Measurements from ENCODE around the gene FICD. TPM values are rescaled to one million over a fixed set of nuclear protein-coding genes. Genes with fewer than 3 reads are reported as not detected.

The FICD gene
- total RNA-seq, 4 donors from 2014 or later, result 5.6 to 7.2 (median 6.5) TPM

DNA sequence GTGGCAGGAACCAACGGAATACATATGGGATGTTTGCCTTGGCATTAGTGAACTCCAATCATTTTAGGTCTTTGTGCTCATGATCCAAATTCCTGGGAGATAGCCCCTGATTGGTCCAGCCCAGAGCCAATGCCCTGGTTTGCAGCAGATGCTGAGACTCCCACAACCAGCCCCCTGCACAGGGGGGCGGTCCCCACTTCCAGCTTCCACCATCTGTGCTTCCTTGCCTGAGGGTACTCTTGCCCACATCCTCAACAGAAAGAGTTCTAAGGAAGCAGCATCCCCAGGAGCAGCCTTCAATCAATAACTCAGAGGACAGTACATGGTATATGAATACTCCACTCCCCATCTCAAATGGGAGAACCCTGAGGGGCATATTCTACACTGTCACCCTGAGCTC is 39.7 kb upstream of the FICD start:
- intact Hi-C loops (cut with DNase I), result no loop called here
- H3K9me3 ChIP-seq, result no peaks in the 10 kb centered on the region
- no peaks in the 10 kb centered on the region for H3K36me3 ChIP-seq
- TF ChIP-seq POLR2A (IDR thresholded peaks at IDR 0.05; ENCODE audit: low read depth) (no peak), EP300 (IDR thresholded peaks at IDR 0.05) (no peak), POLR2AphosphoS5 (IDR thresholded peaks at IDR 0.05) (no peak)
- TF ChIP-seq, protein P1, sequence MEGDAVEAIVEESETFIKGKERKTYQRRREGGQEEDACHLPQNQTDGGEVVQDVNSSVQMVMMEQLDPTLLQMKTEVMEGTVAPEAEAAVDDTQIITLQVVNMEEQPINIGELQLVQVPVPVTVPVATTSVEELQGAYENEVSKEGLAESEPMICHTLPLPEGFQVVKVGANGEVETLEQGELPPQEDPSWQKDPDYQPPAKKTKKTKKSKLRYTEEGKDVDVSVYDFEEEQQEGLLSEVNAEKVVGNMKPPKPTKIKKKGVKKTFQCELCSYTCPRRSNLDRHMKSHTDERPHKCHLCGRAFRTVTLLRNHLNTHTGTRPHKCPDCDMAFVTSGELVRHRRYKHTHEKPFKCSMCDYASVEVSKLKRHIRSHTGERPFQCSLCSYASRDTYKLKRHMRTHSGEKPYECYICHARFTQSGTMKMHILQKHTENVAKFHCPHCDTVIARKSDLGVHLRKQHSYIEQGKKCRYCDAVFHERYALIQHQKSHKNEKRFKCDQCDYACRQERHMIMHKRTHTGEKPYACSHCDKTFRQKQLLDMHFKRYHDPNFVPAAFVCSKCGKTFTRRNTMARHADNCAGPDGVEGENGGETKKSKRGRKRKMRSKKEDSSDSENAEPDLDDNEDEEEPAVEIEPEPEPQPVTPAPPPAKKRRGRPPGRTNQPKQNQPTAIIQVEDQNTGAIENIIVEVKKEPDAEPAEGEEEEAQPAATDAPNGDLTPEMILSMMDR (IDR thresholded peaks at IDR 0.05), result no peak
- H3K4me3 ChIP-seq, result no peak overlapping the region
- peaks cover 0 to 27% (median 0%) of the 10 kb centered on the region in 4 donors for H3K27me3 ChIP-seq
- 63% methylated on average over 2 of the region's 2 CpGs for WGBS
- no peaks in the 10 kb centered on the region for H3K4me1 ChIP-seq
- no peak for DNase-seq (ENCODE audit: extremely low spot score)
- no peak overlapping the region for H3K27ac ChIP-seq (replicated peaks in 1 of 4)

DNA sequence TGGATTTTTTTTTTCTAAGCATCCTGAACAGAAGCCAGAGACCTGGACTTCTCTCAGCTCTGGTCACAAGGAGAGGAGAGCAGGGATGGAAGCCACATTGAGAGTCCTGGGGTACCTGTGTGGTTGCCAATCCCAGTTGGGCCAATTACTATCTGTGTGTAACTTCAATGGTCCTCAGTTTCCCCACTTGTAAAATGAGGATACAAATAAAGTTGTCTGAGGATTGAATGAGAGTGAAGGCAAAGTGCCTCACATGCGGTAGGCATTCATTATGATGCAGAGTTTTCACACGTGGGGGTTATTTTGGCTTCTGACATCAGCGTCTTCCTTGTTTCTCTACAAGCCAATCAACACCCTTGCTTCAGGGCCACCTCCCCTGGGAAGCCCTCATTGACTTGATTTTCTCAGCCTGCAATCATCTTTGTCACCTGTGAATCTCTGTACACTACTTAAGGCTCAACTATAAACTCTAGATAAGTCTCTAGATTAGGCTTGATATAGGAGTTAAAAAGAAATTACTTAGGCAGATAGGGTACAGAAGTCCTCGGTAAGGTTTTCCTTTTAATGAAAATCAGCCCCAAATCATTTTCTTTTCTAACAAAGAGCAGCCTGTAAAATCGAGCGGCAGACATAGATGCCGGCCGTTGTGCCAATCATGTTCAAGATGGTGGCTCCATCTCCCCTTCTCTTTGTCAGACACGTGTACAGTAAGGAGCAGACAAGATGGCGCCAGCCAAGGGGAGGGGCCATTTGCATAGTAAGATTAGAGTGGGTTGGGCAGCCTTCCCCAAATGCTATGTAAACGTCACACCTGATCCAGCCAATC is 37.8 kb upstream of the FICD start:
- no peak for DNase-seq (ENCODE audit: extremely low spot score)
- 81% methylated on average over 11 of the region's 11 CpGs for WGBS
- Histone ChIP-seq H3K27ac (replicated peaks in 1 of 4) (no peak overlapping the region), H3K9me3 (no peaks in the 10 kb centered on the region), H3K27me3 (peaks cover 0 to 23% (median 0%) of the 10 kb centered on the region in 4 donors), H3K4me1 (no peaks in the 10 kb centered on the region), H3K36me3 (no peaks in the 10 kb centered on the region), H3K4me3 (no peak overlapping the region)
- TF ChIP-seq EP300 (IDR thresholded peaks at IDR 0.05), result no peak
- TF ChIP-seq POLR2A (IDR thresholded peaks at IDR 0.05; ENCODE audit: low read depth), result no peak
- TF ChIP-seq, protein P1 (IDR thresholded peaks at IDR 0.05), result no peak
- TF ChIP-seq POLR2AphosphoS5 (IDR thresholded peaks at IDR 0.05), result no peak
- intact Hi-C loops (cut with DNase I), result no loop called here

DNA sequence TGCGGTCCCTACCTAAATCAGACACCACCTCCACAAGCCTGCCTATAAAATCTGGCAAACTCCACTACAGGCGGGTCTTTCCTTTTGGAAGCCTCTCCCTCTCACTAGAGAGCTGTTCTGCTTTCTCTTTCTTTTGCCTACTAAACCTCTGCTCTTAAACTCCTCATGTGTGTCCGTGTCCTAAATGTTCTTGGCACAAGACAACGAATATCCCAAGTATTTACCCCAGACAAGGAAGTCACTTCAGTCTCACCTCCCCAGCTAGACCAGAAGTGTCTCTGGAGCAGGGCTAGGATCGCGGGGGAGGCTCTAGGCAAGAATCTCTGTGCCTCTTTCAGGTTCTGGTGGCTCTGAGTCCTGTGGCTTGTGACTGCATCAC is 37.2 kb upstream of the FICD start:
- no peaks in the 10 kb centered on the region for H3K4me1 ChIP-seq
- no peak overlapping the region for H3K27ac ChIP-seq (replicated peaks in 1 of 4)
- TF ChIP-seq POLR2A (IDR thresholded peaks at IDR 0.05; ENCODE audit: low read depth) (no peak), EP300 (IDR thresholded peaks at IDR 0.05) (no peak), POLR2AphosphoS5 (IDR thresholded peaks at IDR 0.05) (no peak)
- TF ChIP-seq, protein P1 (IDR thresholded peaks at IDR 0.05), result no peak
- H3K9me3 ChIP-seq, result no peaks in the 10 kb centered on the region
- DNase-seq (ENCODE audit: extremely low spot score), result no peak
- H3K36me3 ChIP-seq, result no peaks in the 10 kb centered on the region
- peaks cover 0 to 25% (median 0%) of the 10 kb centered on the region in 4 donors for H3K27me3 ChIP-seq
- intact Hi-C loops (cut with DNase I), result no loop called here
- WGBS, result 88% methylated on average over 6 of the region's 6 CpGs
- no peak overlapping the region for H3K4me3 ChIP-seq

GRCh38 chr12:108478611-108479206 is 36.4 kb upstream of the FICD start:
- H3K9me3 ChIP-seq, result no peaks in the 10 kb centered on the region
- peaks cover 0 to 25% (median 0%) of the 10 kb centered on the region in 4 donors for H3K27me3 ChIP-seq
- H3K4me1 ChIP-seq, result no peaks in the 10 kb centered on the region
- intact Hi-C loops (cut with DNase I), result no loop called here
- H3K36me3 ChIP-seq, result no peaks in the 10 kb centered on the region
- DNase-seq (ENCODE audit: extremely low spot score), result no peak
- TF ChIP-seq POLR2AphosphoS5 (IDR thresholded peaks at IDR 0.05) (no peak), POLR2A (IDR thresholded peaks at IDR 0.05; ENCODE audit: low read depth) (no peak), EP300 (IDR thresholded peaks at IDR 0.05) (no peak)
- TF ChIP-seq, protein P1 (IDR thresholded peaks at IDR 0.05), result no peak
- no peak overlapping the region for H3K4me3 ChIP-seq
- H3K27ac ChIP-seq (replicated peaks in 1 of 4), result no peak overlapping the region
- 80% methylated on average over 8 of the region's 8 CpGs for WGBS

Measured in esophagus muscularis mucosa (tissue), 4 donors.